DND-41 (cell line): ENCODE measurements around the gene TREM1.

Experiments used
- ATAC-seq: fragments of 200-7000 bp; cut with Tn5 transposase; 3 replicates; pipeline ENCODE4 v1.9.1; 2021; ENCODE audit warnings: low read depth; ENCODE audit not compliant: insufficient read depth
- DNase-seq: peaks from one replicate; pipeline ENCODE4 v3.0.0-alpha.2; 2020
- H2AFZ ChIP-seq: 2 replicates; pipeline ENCODE4 v1.6.0; 2012; ENCODE audit warnings: low read depth, low read length
- H3K27ac ChIP-seq: 2 replicates; pipeline ENCODE4 v1.5.1; 2012; ENCODE audit warnings: low read length, inconsistent platforms
- H3K27me3 ChIP-seq: fragments of 200-600 bp; sonication (generic); 2 replicates; pipeline ENCODE4 v1.6.0; 2012; ENCODE audit warnings: low read length, mild to moderate bottlenecking, inconsistent platforms; ENCODE audit not compliant: insufficient read depth, poor library complexity
- H3K36me3 ChIP-seq: 2 replicates; pipeline ENCODE4 v1.5.1; 2012; ENCODE audit warnings: low read length, inconsistent platforms; ENCODE audit not compliant: insufficient read depth
- H3K4me1 ChIP-seq: 2 replicates; pipeline ENCODE4 v1.5.1; 2012; ENCODE audit warnings: mild to moderate bottlenecking, low read length; ENCODE audit not compliant: insufficient read depth
- H3K4me2 ChIP-seq: 2 replicates; pipeline ENCODE4 v1.6.0; 2012; ENCODE audit warnings: mild to moderate bottlenecking, moderate library complexity, low read length, inconsistent platforms; ENCODE audit not compliant: insufficient read depth
- H3K4me3 ChIP-seq, 2 experiments: fragments of 200-600 bp in 1 of 2; shearing (Covaris generic) in 1 of 2; 2 replicates each; pipeline ENCODE4 v1.5.1; 2012 to 2016; ENCODE audit warnings: inconsistent platforms in 2 of 2, low read length in 2 of 2, mild to moderate bottlenecking in 2 of 2, low read depth in 1 of 2, moderate library complexity in 1 of 2
- H3K79me2 ChIP-seq: 2 replicates; pipeline ENCODE4 v1.6.0; 2012; ENCODE audit warnings: low read length, inconsistent platforms; ENCODE audit not compliant: insufficient read depth
- H3K9ac ChIP-seq: 2 replicates; pipeline ENCODE4 v1.6.0; 2012; ENCODE audit warnings: low read depth, mild to moderate bottlenecking, inconsistent platforms, low read length, moderate library complexity
- H3K9me3 ChIP-seq: 2 replicates; pipeline ENCODE4 v1.5.1; 2012; ENCODE audit warnings: low read length, moderate library complexity, mild to moderate bottlenecking, inconsistent platforms; ENCODE audit not compliant: insufficient read depth, severe bottlenecking
- H4K20me1 ChIP-seq: 2 replicates; pipeline ENCODE4 v1.6.0; 2012; ENCODE audit warnings: low read length; ENCODE audit not compliant: insufficient read depth
- CTCF ChIP-seq: IDR thresholded peaks from 2 replicates; pipeline ENCODE4 v1.5.1; 2012; ENCODE audit warnings: borderline replicate concordance, low read length, moderate library complexity, mild to moderate bottlenecking; ENCODE audit not compliant: poor library complexity, severe bottlenecking; ENCODE audit errors: extremely low read depth
- EZH2 ChIP-seq: IDR thresholded peaks from 3 replicates; pipeline ENCODE4 v1.6.1; 2012; ENCODE audit warnings: borderline replicate concordance, low read depth, mild to moderate bottlenecking, moderate library complexity, low read length, inconsistent platforms; ENCODE audit not compliant: severe bottlenecking

Gene TREM1

GRCh38 chr6:41332842-41333736 lies 46.6 kb upstream of the TREM1 start:
- Histone ChIP-seq H3K4me2 (peak overlapping the region; percentile 48), H4K20me1 (no peaks in the 10 kb centered on the region), H3K9me3 (no peaks in the 10 kb centered on the region), H2AFZ (no peak overlapping the region; the same call in 1 of the 2 replicates), H3K79me2 (no peaks in the 10 kb centered on the region), H3K9ac (peak overlapping the region; percentile 32), H3K4me3 (peak overlapping the region in 1 of 2 experiments; percentile 35; a peak in 1 of 4 replicates), H3K27ac (peak overlapping the region; percentile 83), H3K4me1 (peaks cover 62% of the 10 kb centered on the region), H3K36me3 (no peaks in the 10 kb centered on the region), H3K27me3 (no peaks in the 10 kb centered on the region)
- no peak for DNase-seq
- TF ChIP-seq EZH2 (no peak), CTCF (no peak)
- 0 out of 3 replicates have a peak, but pooled peaks have one; percentile 0 for ATAC-seq

GRCh38 chr6:41332241-41332640 lies 45.8 kb upstream of the TREM1 start:
- Histone ChIP-seq H3K9ac (no peak overlapping the region), H3K9me3 (no peaks in the 10 kb centered on the region), H4K20me1 (no peaks in the 10 kb centered on the region), H3K79me2 (no peaks in the 10 kb centered on the region), H3K36me3 (no peaks in the 10 kb centered on the region), H3K4me3 (no peak overlapping the region), H2AFZ (no peak overlapping the region), H3K27ac (peak overlapping the region; percentile 83), H3K27me3 (no peaks in the 10 kb centered on the region), H3K4me1 (peaks cover 61% of the 10 kb centered on the region), H3K4me2 (no peak overlapping the region)
- no peak for ATAC-seq
- TF ChIP-seq EZH2 (no peak), CTCF (no peak)
- DNase-seq: no peak

DNA sequence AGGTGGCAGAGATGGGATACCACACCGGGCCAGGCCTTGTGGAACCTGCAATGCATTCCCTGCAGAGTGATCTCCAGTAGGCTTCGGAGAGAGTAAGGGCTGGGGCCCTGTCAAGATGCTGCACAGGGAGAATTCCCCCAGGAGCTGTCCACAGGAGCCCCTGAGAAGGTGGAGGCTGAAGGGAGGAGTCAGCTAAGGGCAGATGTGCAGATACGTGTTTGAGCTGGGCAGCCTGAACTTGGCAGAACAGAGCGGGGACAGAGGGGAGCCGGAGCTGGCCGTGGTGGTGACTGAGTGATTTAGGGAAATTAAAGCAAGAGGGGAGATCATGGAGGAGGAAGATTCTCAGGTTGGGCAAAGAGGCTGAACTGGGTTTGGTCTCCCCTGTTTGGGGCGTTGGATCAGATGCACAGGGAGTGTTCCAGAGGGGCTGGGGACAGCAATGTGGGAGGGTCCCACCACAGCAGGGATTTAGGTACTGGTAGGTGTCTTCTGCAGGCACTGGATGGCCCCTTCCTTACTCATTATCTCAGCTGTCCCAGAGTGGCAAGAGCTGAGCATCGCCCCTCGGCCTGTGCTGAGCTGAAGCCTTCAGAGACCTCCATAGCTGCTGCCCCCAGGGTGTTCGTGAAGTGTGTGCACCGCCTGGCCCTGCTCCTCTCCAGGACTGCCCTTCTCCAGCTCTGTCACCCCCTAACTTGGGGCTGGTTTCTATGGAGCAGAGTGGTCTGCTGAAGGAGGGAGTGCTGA lies 45.1 kb upstream of the TREM1 start:
- H3K79me2 ChIP-seq: no peaks in the 10 kb centered on the region
- no peak for TF ChIP-seq CTCF
- TF ChIP-seq EZH2: no peak
- no peak overlapping the region for H3K4me2 ChIP-seq
- no peaks in the 10 kb centered on the region for H3K9me3 ChIP-seq
- H3K9ac ChIP-seq: no peak overlapping the region
- no peak overlapping the region for H3K4me3 ChIP-seq
- no peaks in the 10 kb centered on the region for H3K27me3 ChIP-seq
- H3K36me3 ChIP-seq: no peaks in the 10 kb centered on the region
- H2AFZ ChIP-seq: no peak overlapping the region
- no peak for ATAC-seq
- H3K27ac ChIP-seq: peak overlapping the region; percentile 42; the same call in 1 of the 2 replicates
- no peaks in the 10 kb centered on the region for H4K20me1 ChIP-seq
- H3K4me1 ChIP-seq: peaks cover 54% of the 10 kb centered on the region
- DNase-seq: no peak
